HG03139 (cell line): Measurements from ENCODE around the gene FAM32A.

ENCODE experiments used
- ATAC-seq: cut with Tn5 transposase; IDR thresholded peaks from one replicate; pipeline ENCODE4 v1.9.1; 2021; ENCODE audit not compliant: unreplicated experiment

Gene FAM32A

GRCh38 chr19:16224293-16225045, 39.3 kb downstream of the FAM32A start:
- no peak for ATAC-seq

GRCh38 chr19:16225279-16226183, 40.3 kb downstream of the FAM32A start:
- no peak for ATAC-seq

DNA sequence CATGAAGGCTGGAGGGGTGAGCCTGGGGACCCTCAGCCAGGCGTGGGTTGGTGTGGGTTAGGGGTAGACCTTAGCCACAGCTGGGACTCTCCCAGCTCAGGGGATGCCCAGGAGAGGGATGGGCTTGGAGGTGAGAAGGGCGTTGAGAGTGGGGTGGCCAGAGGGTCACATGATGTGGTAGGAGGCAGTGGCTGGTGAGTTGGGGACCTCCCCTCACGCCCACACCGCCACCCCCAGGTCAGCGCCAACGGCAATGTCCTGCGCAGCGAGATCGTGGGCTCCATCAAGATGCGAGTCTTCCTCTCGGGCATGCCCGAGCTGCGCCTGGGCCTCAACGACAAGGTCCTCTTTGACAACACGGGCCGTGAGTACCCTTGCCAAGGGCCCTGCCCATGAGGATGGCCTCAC, 41.0 kb downstream of the FAM32A start:
- no peak for ATAC-seq

- ATAC-seq: no peak
These were observed 41.9 kb downstream of the FAM32A start for GRCh38 chr19:16226878-16227836.

DNA sequence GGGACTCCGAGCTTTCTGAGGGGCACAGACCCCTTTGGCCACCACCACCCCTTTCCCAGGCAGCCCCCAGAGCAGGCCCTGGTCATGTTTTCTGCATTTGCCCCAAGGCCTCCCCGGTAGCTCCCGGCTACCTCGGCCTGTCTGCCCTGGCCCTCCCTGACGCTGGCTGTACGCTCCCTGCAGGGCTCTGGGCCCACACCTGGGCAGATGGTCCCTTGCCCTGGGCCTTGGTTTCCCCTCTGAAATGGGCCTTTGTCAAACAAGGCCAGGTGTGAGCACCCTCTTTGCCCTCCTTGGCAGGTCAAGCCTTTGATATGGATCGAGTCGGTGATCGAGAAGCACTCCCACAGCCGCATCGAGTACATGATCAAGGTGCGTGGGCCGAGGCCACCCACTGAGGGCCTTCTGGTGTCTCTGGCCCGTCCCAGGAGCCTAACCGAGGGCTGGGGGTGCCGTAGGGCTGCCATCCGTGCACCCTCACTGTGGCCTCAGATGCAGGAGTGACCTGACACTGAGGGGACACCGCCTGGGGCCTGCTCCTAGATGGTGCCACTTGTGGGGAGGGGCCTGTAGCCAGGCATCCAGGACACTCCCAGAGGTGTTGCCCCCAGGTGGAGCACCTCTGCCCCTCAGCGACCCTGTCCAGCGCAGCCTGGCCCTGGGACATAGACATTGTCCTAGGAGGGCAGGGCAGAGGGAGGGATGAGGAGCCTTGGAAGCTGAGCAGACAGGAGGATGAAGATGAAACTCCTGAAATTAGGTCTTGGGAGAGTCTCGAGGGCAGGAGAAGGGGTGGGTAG, 42.8 kb downstream of the FAM32A start:
- no peak for ATAC-seq

- no peak for ATAC-seq
These were observed 43.6 kb downstream of the FAM32A start for GRCh38 chr19:16228637-16229321.

DNA sequence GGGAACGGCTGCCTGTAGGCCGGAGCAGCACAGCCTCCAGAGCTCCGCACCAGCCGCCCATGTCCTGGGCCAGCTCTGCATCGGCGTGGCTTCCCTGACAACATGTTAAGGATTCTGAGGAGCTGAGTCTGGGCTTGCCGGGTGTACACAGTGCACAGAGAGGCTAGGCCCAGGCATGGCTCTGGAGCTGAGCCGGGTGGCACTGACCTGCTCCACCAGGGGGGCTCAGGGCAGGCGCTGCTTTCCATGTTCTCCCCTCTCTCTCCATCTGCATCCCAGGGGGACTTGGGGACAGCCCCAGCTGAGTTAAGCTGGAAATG, 44.1 kb downstream of the FAM32A start:
- ATAC-seq: no peak

- no peak for ATAC-seq
These were observed 46.9 kb downstream of the FAM32A start for GRCh38 chr19:16232127-16232526.

- no peak for ATAC-seq
These were observed 47.4 kb downstream of the FAM32A start for GRCh38 chr19:16232568-16232967.

DNA sequence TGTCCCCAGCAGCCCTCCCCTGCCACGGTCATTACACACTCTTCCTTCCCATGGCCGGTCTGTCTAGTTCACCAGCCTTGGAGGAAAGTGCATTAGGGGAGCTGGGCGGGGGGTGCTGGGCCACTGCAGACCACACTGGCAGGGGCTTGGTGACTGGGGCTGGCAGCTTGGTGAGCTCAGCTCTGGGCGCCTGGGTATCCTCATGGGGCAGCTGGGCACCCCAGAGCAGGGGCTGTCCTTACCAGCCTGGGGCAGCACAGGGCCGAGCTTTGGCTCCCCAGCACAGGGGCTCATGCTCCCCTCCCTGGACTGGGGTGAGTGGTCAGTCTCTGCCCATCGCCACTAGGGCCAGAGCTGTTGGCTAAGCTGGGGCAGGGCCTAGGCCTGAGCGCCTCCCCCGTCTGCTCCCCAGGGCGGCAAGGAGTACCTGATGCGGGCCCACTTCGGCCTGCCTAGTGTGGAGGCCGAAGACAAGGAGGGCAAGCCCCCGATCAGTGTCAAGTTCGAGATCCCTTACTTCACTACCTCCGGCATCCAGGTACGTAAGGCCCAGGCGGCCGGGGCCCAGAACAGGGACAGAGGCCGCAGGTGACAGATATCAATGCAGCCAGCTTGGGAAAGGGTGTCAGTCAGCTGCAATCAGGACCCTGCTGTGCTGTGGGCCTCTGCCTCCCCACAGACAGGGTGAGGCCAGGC, 48.0 kb downstream of the FAM32A start:
- no peak for ATAC-seq

DNA sequence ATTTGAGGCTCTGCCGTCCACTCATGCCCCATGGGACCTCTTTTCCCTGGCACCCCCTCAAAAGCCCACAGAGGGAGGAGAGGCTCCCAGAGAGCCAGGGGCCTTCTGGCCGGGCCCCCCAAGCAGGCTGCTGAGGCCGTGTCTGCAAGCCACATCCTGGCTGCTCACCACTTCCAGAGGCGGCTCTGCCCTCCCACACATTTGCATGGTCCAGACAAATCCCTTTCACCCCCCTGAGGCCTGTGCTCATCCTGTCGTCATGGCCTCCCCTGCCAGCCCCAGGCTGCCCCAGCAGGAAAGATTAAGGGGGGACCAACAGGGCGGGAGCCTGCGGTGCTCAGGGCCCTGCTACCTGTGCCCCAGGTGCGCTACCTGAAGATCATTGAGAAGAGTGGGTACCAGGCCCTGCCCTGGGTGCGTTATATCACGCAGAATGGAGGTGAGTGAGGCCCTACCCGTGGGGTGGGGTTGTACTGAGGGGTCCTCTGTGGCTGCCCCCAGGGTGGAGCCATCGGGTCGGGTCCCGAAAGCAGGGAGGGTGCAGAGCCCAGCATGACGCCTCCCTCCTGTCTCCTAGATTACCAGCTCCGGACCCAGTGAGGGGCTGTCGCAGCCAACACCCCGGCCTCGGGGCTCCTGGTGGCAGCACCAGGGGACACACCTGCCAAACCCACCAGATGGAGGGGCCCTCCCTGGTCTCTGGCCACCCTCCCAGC, 48.8 kb downstream of the FAM32A start:
- ATAC-seq: no peak

DNA sequence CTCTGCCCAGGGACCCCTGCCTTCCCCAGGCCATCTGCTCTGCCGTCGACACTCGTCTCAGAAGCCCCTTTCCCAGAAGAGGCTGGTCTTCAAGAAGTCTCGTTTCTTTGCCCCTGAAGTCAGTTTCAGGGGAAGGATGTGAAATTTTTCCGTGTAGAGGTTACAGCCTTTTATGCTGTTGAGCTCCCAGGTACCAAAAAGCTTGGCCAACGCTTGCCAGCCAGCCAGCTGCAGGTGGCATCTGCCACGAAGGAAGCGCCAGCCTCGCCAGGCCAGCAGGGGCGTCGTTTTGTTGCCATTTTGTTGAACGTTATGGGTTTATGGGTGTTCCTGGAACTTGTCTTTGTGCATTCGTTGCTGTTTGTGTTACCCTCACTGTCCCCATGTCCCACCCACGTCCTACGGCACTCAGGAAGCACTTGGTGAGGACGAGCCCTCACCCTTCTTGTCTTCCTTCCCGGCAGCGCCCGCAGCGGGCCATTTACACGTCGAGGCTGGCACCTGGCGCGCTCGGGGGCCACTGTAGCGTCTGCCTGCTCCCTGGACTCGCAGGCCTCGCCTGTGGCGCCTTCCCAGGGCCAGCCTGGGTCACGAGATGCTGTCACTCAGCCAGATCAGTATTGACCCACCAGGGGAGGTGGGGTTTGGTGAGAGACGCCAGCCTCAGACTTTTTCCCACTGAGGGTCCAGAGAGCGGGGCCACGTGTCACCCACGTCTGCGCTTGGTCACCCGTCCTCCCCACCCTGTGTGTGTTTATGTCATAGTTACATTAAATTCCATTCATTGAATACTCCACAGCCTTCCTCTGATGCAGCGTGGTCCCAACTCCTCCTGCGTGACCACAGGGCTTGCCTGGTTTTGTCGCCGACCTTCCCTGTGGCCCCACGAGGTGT, 49.6 kb downstream of the FAM32A start:
- no peak for ATAC-seq

DNA sequence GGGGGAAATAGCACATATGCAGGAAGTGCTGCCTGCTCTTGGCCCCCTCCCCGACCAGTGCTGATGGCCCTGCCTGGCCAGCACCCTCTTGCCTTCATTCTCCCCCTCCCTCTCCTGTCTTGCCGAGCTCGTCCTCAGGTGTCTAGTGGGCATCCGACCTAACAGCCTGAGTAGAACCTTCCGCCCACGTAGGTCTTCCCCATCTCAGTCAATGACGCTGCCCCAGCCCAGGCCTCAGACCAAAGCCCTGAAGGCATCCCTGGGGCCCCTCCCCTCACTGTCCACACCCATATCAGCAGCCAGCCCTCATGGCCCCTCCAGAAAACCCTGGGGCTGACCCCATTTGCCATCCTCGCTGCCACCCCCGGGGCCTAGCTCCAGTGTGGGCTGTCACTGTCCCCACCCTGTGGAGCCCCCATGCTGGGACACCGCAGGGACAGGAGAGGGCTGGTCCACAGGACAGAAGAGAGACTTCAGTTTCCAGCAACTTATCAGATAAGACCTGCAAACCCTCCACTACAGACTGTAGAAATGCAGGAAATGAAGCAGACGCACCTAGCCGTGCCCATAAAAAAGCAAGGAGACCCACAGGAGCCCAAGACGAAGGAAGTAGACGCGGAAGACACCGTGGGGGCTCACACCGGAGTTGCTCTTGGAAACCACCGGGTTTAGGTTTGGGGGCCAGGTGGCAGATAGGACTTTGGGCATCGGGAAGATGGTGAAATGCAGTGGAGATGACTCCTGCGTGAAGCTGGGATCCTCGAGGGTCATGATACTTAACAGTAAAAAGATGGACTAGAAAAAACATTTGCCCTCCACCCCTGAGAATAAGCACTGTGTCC, 50.8 kb downstream of the FAM32A start:
- no peak for ATAC-seq
